K562 (cell line): ENCODE measurements around the gene HEXIM2. TPM values are rescaled to one million over a fixed set of nuclear protein-coding genes. Genes with fewer than 3 reads are reported as not detected.
A peak's percentile ranks its signal among the peaks of the same experiment; 100 is the strongest.

Experiments used
- FOXK2 ChIP-seq, 2 experiments: fragments of 450-650 bp; IDR thresholded peaks in 1 of 2; conservative IDR thresholded peaks in 1 of 2; 2 replicates each; pipeline ENCODE4 v1.6.1; 2016; ENCODE audit warnings: low read depth in 2 of 2, mild to moderate bottlenecking in 1 of 2
- HCFC1 ChIP-seq: IDR thresholded peaks from 2 replicates; pipeline ENCODE4 v1.6.1; 2012; ENCODE audit warnings: low read depth, low read length, improper control_type of control experiment
- KAT8 ChIP-seq: fragments of 450-650 bp; IDR thresholded peaks from 2 replicates; pipeline ENCODE4 v1.6.1; 2016; ENCODE audit warnings: low read depth, mild to moderate bottlenecking
- MTF1 ChIP-seq: fragments of 250-450 bp; sonication (Bioruptor Pico); IDR thresholded peaks from 2 replicates; pipeline ENCODE4 v1.9.0; 2021; ENCODE audit warnings: moderate library complexity, mild to moderate bottlenecking, inconsistent platforms, borderline replicate concordance
- NBN ChIP-seq: fragments of 450-650 bp; IDR thresholded peaks from 2 replicates; pipeline ENCODE4 v1.6.1; 2016; ENCODE audit warnings: low read depth, mild to moderate bottlenecking
- PRMT5 ChIP-seq: sonication (generic); formaldehyde crosslinking; IDR thresholded peaks from 2 replicates; pipeline ENCODE4 v1.5.0; 2020; ENCODE audit warnings: missing genetic modification reagents
- SOX6 ChIP-seq: fragments of 450-650 bp; IDR thresholded peaks from 2 replicates; pipeline ENCODE4 v1.6.1; 2014; ENCODE audit warnings: mild to moderate bottlenecking
- ZNF146 ChIP-seq: IDR thresholded peaks from one replicate; pipeline ENCODE4 v1.6.1; 2018; ENCODE audit warnings: missing compliant biosample characterization; ENCODE audit not compliant: unreplicated experiment
- ZNF347 ChIP-seq: fragments of 450-650 bp; formaldehyde crosslinking; IDR thresholded peaks from 2 replicates; pipeline ENCODE4 v1.4.0; 2020; ENCODE audit warnings: low read depth, mild to moderate bottlenecking, moderate library complexity
- ZNF668 ChIP-seq: fragments of 250-450 bp; sonication (Bioruptor Pico); IDR thresholded peaks from 2 replicates; pipeline ENCODE4 v1.8.0; 2022; ENCODE audit warnings: mild to moderate bottlenecking, inconsistent platforms
- polyA plus RNA-seq, 8 experiments: library from polyadenylated mRNA; depleted of rRNA in 4 of 8; stranded (reverse) in 5 of 8; unstranded in 3 of 8; fragments of >200 nt; fragmentation: Nextera tagmentation in 2 of 8; fragmentation: Illumina TruSeq in 1 of 8; extraction: Ambion mirVana in 2 of 8; extraction: Trizol in 1 of 8; gene quantifications; 2 replicates each; pipeline versions ENCODE4 v1.2.1 to v1.2.3, GENCODE V29; 2011 to 2014; ENCODE audit warnings: inconsistent platforms in 1 of 8, missing spikeins in 1 of 8
- total RNA-seq, 7 experiments: library from RNA; depleted of rRNA in 6 of 7; stranded (reverse); fragments of >200 nt in 6 of 7; fragmentation: Illumina TruSeq in 2 of 7; extraction: Trizol in 2 of 7; gene quantifications; 2 replicates each; pipeline versions ENCODE4 v1.2.1 to v1.2.3, GENCODE V29; 2011 to 2021; ENCODE audit warnings: low replicate concordance in 1 of 7
- TF ChIP-seq, protein P1 (sequence below): conservative IDR thresholded peaks from 2 replicates; pipeline ENCODE4 v1.6.1; 2011; ENCODE audit warnings: low read depth, mild to moderate bottlenecking, low read length; ENCODE audit not compliant: control insufficient read depth
- TF ChIP-seq, protein P2 (sequence below): fragments of 450-650 bp; IDR thresholded peaks from 2 replicates; pipeline ENCODE4 v1.6.1; 2018; ENCODE audit warnings: mild to moderate bottlenecking, low read depth; ENCODE audit not compliant: partially characterized antibody
- TF ChIP-seq, protein P3 (sequence below): fragments of 450-650 bp; IDR thresholded peaks from 2 replicates; pipeline ENCODE4 v1.6.1; 2018; ENCODE audit not compliant: partially characterized antibody
- TF ChIP-seq, protein P4 (sequence below): sonication (generic); formaldehyde crosslinking; IDR thresholded peaks from 2 replicates; pipeline ENCODE4 v1.4.0; 2020; ENCODE audit warnings: mild to moderate bottlenecking, missing genetic modification reagents

HEXIM2 gene
- total and polyA plus RNA-seq, 9 of the 15 experiments (the other 6 are each of a cell fraction or from before 2014, with no cell fraction given): 0.69 to 3.4 (median 1.1) TPM; not detected in 2

DNA sequence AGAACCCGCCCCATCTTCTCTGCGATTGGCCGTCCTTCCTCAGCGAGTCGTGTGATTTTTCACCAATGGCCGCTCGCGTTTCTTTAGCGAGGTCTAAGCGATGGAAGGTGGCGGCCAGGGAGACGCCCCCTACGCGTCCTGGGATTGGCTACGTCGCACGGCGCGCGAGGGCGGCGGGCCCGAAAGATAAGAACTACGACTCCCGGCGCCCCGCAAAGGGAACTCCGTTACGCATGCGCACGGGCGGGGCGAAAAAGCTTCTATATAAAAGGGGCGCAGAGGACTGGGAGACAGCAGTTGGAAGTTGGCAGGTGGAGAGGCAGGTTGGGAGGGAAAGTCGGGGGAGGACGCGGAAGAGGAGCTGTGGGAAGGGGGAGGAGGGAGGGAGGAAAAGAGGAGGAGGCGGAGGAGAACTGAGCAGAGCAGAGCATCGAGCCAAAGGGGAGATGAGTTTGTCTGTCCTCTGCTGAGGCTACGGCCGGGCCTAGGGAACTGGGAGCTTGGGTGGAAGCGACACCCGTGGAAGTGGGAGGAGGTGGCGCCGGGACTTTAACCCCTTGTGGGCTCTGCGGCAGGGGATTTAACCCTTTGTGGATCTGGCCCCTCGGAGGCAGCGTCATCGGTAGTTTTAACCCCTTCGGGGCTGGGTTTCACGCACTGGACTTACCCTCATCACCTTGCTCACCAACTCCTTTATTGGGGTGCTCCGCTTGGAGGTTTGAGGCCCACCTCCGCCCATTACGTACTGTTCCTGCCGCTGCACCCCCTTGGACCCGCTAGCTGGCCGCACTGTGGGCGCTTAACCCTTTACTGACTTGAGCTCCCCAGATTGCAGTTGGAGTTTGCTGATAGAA lies 13.3 kb upstream of the HEXIM2 start, which contains the start of gene HEXIM1 (continued):
- TF ChIP-seq, protein P1, sequence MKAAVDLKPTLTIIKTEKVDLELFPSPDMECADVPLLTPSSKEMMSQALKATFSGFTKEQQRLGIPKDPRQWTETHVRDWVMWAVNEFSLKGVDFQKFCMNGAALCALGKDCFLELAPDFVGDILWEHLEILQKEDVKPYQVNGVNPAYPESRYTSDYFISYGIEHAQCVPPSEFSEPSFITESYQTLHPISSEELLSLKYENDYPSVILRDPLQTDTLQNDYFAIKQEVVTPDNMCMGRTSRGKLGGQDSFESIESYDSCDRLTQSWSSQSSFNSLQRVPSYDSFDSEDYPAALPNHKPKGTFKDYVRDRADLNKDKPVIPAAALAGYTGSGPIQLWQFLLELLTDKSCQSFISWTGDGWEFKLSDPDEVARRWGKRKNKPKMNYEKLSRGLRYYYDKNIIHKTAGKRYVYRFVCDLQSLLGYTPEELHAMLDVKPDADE: peak; percentile 88; the same call in 1 of the 2 replicates
- TF ChIP-seq NBN (peak; percentile 97), MTF1 (CRISPR knock-in tag) (no peak), ZNF146 (CRISPR knock-in tag) (peak; percentile 19), SOX6 (peak; percentile 49; the same call in 1 of the 2 replicates), PRMT5 (no peak), ZNF347 (CRISPR knock-in tag) (0 out of 2 replicates have a peak, but pooled peaks have one; percentile 36), KAT8 (no peak), FOXK2 (conservative IDR thresholded peaks at IDR 0.05 in 1 of 2, IDR thresholded peaks at IDR 0.05 in 1 of 2; ENCODE audit: low read depth in 2 of 2) (peak in 1 of 2 experiments; percentile 28; a peak in 3 of 4 replicates), ZNF668 (CRISPR knock-in tag) (no peak), HCFC1 (peak; percentile 91)
- TF ChIP-seq, protein P2, sequence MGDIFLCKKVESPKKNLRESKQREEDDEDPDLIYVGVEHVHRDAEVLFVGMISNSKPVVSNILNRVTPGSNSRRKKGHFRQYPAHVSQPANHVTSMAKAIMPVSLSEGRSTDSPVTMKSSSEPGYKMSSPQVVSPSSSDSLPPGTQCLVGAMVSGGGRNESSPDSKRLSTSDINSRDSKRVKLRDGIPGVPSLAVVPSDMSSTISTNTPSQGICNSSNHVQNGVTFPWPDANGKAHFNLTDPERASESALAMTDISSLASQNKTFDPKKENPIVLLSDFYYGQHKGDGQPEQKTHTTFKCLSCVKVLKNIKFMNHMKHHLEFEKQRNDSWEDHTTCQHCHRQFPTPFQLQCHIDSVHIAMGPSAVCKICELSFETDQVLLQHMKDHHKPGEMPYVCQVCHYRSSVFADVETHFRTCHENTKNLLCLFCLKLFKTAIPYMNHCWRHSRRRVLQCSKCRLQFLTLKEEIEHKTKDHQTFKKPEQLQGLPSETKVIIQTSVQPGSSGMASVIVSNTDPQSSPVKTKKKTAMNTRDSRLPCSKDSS: no peak
- TF ChIP-seq, protein P3, sequence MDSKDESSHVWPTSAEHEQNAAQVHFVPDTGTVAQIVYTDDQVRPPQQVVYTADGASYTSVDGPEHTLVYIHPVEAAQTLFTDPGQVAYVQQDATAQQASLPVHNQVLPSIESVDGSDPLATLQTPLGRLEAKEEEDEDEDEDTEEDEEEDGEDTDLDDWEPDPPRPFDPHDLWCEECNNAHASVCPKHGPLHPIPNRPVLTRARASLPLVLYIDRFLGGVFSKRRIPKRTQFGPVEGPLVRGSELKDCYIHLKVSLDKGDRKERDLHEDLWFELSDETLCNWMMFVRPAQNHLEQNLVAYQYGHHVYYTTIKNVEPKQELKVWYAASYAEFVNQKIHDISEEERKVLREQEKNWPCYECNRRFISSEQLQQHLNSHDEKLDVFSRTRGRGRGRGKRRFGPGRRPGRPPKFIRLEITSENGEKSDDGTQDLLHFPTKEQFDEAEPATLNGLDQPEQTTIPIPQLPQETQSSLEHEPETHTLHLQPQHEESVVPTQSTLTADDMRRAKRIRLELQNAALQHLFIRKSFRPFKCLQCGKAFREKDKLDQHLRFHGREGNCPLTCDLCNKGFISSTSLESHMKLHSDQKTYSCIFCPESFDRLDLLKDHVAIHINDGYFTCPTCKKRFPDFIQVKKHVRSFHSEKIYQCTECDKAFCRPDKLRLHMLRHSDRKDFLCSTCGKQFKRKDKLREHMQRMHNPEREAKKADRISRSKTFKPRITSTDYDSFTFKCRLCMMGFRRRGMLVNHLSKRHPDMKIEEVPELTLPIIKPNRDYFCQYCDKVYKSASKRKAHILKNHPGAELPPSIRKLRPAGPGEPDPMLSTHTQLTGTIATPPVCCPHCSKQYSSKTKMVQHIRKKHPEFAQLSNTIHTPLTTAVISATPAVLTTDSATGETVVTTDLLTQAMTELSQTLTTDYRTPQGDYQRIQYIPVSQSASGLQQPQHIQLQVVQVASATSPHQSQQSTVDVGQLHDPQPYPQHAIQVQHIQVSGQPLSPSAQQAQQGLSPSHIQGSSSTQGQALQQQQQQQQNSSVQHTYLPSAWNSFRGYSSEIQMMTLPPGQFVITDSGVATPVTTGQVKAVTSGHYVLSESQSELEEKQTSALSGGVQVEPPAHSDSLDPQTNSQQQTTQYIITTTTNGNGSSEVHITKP: no peak
- TF ChIP-seq, protein P4, sequence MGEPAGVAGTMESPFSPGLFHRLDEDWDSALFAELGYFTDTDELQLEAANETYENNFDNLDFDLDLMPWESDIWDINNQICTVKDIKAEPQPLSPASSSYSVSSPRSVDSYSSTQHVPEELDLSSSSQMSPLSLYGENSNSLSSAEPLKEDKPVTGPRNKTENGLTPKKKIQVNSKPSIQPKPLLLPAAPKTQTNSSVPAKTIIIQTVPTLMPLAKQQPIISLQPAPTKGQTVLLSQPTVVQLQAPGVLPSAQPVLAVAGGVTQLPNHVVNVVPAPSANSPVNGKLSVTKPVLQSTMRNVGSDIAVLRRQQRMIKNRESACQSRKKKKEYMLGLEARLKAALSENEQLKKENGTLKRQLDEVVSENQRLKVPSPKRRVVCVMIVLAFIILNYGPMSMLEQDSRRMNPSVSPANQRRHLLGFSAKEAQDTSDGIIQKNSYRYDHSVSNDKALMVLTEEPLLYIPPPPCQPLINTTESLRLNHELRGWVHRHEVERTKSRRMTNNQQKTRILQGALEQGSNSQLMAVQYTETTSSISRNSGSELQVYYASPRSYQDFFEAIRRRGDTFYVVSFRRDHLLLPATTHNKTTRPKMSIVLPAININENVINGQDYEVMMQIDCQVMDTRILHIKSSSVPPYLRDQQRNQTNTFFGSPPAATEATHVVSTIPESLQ (CRISPR knock-in tag): 0 out of 2 replicates have a peak, but pooled peaks have one; percentile 39
